ENCODE measurements around the gene WDR33. TPM values are rescaled to one million over a fixed set of nuclear protein-coding genes. Genes with fewer than 3 reads are reported as not detected.

The WDR33 gene
- total RNA-seq, 2 donors from 2014 or later: 25.4 to 41.9 TPM

DNA sequence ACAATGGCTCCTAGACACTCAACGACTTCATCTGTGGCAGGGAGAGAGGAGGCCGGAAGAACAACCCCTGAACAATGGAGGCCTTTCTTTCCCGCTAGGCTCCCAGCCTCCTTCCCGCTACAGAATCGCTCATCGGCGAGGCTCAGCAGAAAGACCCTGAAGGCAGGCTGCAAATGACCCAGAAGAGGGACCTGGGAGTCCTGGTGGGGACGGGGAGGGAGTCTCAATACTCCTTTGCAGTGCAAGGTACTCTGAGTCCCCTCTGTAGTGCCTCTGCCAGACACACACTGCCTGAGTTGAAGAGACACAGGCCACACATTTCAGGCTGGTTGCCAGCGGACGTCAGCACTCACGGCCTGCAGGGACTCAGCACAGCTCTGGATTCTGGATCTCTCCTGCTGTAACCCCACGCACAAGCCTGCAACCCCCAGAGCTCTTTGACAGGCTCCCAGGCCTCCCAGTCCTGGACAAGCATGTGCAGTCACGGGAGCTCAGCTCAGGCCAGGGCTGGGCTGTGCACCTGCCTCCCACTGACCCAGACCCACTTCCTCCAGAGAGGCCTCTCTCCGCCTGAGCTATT, 158.9 kb downstream of the WDR33 start:
- TF ChIP-seq, protein P1, sequence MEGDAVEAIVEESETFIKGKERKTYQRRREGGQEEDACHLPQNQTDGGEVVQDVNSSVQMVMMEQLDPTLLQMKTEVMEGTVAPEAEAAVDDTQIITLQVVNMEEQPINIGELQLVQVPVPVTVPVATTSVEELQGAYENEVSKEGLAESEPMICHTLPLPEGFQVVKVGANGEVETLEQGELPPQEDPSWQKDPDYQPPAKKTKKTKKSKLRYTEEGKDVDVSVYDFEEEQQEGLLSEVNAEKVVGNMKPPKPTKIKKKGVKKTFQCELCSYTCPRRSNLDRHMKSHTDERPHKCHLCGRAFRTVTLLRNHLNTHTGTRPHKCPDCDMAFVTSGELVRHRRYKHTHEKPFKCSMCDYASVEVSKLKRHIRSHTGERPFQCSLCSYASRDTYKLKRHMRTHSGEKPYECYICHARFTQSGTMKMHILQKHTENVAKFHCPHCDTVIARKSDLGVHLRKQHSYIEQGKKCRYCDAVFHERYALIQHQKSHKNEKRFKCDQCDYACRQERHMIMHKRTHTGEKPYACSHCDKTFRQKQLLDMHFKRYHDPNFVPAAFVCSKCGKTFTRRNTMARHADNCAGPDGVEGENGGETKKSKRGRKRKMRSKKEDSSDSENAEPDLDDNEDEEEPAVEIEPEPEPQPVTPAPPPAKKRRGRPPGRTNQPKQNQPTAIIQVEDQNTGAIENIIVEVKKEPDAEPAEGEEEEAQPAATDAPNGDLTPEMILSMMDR (IDR thresholded peaks at IDR 0.05): no peak
- TF ChIP-seq POLR2AphosphoS5 (IDR thresholded peaks at IDR 0.05): no peak
- TF ChIP-seq POLR2A (IDR thresholded peaks at IDR 0.05): no peak
- intact Hi-C loops (cut with DNase I): loop anchor here (2.0 kb wide), 1 partner anchor 43 kb away; no protein-coding TSS in a partner anchor
- peaks cover 2% of the 10 kb centered on the region for H3K4me1 ChIP-seq (replicated peaks)
- 71% methylated on average over 14 of the region's 14 CpGs for WGBS
- no peak overlapping the region for H3K27ac ChIP-seq
- H3K4me3 ChIP-seq: no peak overlapping the region
- no peak for DNase-seq (ENCODE audit: low spot score)
- no peaks in the 10 kb centered on the region for H3K36me3 ChIP-seq
- H3K9me3 ChIP-seq: no peaks in the 10 kb centered on the region
- H3K27me3 ChIP-seq (replicated peaks; ENCODE audit: insufficient read depth): no peaks in the 10 kb centered on the region

DNA sequence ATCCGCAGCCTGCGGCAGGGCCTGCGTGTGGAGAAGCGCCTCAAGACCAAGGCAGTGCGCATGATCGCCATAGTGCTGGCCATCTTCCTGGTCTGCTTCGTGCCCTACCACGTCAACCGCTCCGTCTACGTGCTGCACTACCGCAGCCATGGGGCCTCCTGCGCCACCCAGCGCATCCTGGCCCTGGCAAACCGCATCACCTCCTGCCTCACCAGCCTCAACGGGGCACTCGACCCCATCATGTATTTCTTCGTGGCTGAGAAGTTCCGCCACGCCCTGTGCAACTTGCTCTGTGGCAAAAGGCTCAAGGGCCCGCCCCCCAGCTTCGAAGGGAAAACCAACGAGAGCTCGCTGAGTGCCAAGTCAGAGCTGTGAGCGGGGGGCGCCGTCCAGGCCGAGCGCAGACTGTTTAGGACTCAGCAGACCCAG, 159.6 kb downstream of the WDR33 start:
- Histone ChIP-seq H3K27me3 (replicated peaks; ENCODE audit: insufficient read depth) (no peaks in the 10 kb centered on the region), H3K4me1 (replicated peaks) (peaks cover 2% of the 10 kb centered on the region), H3K36me3 (no peaks in the 10 kb centered on the region), H3K27ac (no peak overlapping the region), H3K9me3 (no peaks in the 10 kb centered on the region), H3K4me3 (no peak overlapping the region)
- TF ChIP-seq, protein P1 (IDR thresholded peaks at IDR 0.05): no peak
- no peak for TF ChIP-seq POLR2A (IDR thresholded peaks at IDR 0.05)
- TF ChIP-seq POLR2AphosphoS5 (IDR thresholded peaks at IDR 0.05): no peak
- WGBS: 92% methylated on average over 29 of the region's 29 CpGs
- DNase-seq (ENCODE audit: low spot score): no peak
- intact Hi-C loops (cut with DNase I): loop anchor here (2.0 kb wide), 1 partner anchor 43 kb away; no protein-coding TSS in a partner anchor

Small RNAs within 50 kb of the gene (small RNA-seq; reads per million reads assigned to genes)
- gene RF00017 (0 reads per million in 2 donors), gene RF00019 (0 reads per million in 2 donors), gene RNU6-395P (0 reads per million in 2 donors), gene RNY4P7 (1.0 to 2.8 reads per million in 2 donors)

Other genes with a start within 250 kb of the WDR33 start
- gene GPR17, start 165.0 kb downstream of the WDR33 start, total RNA-seq: not detected
- 10 to 100 TPM; 31.9 to 63.2 TPM for gene LIMS2, start 135.6 kb downstream of the WDR33 start, total RNA-seq
- gene SFT2D3, start 109.7 kb downstream of the WDR33 start, total RNA-seq: 10 to 100 TPM; 14.8 to 22.2 TPM
- 10 to 100 TPM; 16.0 to 33.3 TPM for gene POLR2D, start 47.0 kb upstream of the WDR33 start, total RNA-seq
- gene AMMECR1L, start 74.8 kb upstream of the WDR33 start, total RNA-seq: 10 to 100 TPM in 1 of 2 donors, 1 to 10 TPM in 1; 9.9 to 29.6 TPM
- 10 to 100 TPM; 21.9 to 55.4 TPM for gene SAP130, start 216.9 kb upstream of the WDR33 start, total RNA-seq